Measurements from ENCODE around the gene MAPKAPK2. TPM values are rescaled to one million over a fixed set of nuclear protein-coding genes. Genes with fewer than 3 reads are reported as not detected.

MAPKAPK2 gene
- total RNA-seq, 1 experiment from 2014 or later, result 51.1 TPM

DNA sequence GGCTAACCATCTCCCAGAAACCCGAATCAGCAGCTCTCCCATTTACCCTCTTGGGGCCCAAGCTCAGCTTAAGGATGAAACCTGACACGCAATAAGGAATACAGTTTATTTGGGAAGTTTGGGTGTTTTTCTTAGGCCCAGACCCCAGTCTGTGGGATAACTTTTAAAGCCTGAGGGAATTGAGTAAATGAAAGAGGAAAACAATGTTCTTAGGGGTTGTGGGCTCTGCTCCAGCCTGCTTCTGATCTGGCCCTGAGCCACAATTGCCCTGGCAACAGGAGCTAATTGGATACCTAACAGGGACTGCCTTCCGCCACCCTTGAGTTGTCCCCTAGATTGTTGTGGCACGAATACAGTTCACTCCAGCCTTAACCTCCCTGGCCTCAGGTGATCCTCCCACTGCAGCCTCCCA, 29.2 kb upstream of the MAPKAPK2 start:
- H2AFZ ChIP-seq (ENCODE audit: low read depth, low read length, poor library complexity, severe bottlenecking), result no peak overlapping the region
- no TSS peak for BruUV-seq (replicated peaks)
- TF ChIP-seq ELF1 (IDR thresholded peaks at IDR 0.05; ENCODE audit: borderline replicate concordance, low read depth), result no peak
- TF ChIP-seq, protein P1, sequence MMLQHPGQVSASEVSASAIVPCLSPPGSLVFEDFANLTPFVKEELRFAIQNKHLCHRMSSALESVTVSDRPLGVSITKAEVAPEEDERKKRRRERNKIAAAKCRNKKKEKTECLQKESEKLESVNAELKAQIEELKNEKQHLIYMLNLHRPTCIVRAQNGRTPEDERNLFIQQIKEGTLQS (IDR thresholded peaks at IDR 0.05), result no peak
- no peak for TF ChIP-seq RAD21 (IDR thresholded peaks at IDR 0.05; ENCODE audit: low read depth)
- TF ChIP-seq ZFX (IDR thresholded peaks at IDR 0.05), result no peak
- no peak for TF ChIP-seq POLR2A (IDR thresholded peaks at IDR 0.05; ENCODE audit: borderline replicate concordance, extremely low read depth, insufficient read depth, insufficient read length)
- TF ChIP-seq, protein P2, sequence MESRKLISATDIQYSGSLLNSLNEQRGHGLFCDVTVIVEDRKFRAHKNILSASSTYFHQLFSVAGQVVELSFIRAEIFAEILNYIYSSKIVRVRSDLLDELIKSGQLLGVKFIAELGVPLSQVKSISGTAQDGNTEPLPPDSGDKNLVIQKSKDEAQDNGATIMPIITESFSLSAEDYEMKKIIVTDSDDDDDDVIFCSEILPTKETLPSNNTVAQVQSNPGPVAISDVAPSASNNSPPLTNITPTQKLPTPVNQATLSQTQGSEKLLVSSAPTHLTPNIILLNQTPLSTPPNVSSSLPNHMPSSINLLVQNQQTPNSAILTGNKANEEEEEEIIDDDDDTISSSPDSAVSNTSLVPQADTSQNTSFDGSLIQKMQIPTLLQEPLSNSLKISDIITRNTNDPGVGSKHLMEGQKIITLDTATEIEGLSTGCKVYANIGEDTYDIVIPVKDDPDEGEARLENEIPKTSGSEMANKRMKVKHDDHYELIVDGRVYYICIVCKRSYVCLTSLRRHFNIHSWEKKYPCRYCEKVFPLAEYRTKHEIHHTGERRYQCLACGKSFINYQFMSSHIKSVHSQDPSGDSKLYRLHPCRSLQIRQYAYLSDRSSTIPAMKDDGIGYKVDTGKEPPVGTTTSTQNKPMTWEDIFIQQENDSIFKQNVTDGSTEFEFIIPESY (IDR thresholded peaks at IDR 0.05; ENCODE audit: extremely low read depth, insufficient replicate concordance, low read length), result no peak
- DNase-seq (ENCODE audit: low read depth, low spot score) (no peak), ATAC-seq (no peak)
- no peak overlapping the region for H3K4me3 ChIP-seq (replicated peaks in 1 of 2; ENCODE audit: low read depth in 1 of 2, low read length in 2 of 2)
- no peaks in the 10 kb centered on the region for H3K27me3 ChIP-seq (ENCODE audit: insufficient read depth, low read length)
- intact Hi-C loops (cut with micrococcal nuclease), result no loop called here
- ChIA-PET CTCF (interaction anchor here (0.7 to 3.4 kb wide), 5 partner anchors 9 to 26 kb away, joined by 3 to 13 read pairs (median 4); partner anchors contain the start of gene DYRK3), RAD21 (ENCODE audit: low non-redundant PET in 1 of 2, low total read pairs in 2 of 2, uncharacterized antibody in 2 of 2, unreplicated experiment in 2 of 2) (no interaction called here), POLR2A (interaction anchor here (1.1 kb wide), 1 partner anchor 20 kb away, joined by 4 read pairs; the partner anchor contains the start of gene DYRK3)
- H3K9me2 ChIP-seq (ENCODE audit: insufficient read depth), result no peaks in the 10 kb centered on the region
- no peaks in the 10 kb centered on the region for H3K36me3 ChIP-seq (ENCODE audit: control insufficient read depth in 1 of 2, insufficient read depth in 2 of 2, low read length in 2 of 2)
- H3K27ac ChIP-seq (ENCODE audit: low read depth, low read length), result no peak overlapping the region
- H3K4me2 ChIP-seq (ENCODE audit: low read length), result no peak overlapping the region
- no peaks in the 10 kb centered on the region for H4K20me1 ChIP-seq (ENCODE audit: insufficient read depth)
- no peaks in the 10 kb centered on the region for H3K9me3 ChIP-seq (ENCODE audit: control insufficient read depth in 1 of 2, insufficient read depth in 1 of 2, low read depth in 1 of 2, low read length in 2 of 2)
- H3K4me1 ChIP-seq (ENCODE audit: control insufficient read depth in 1 of 2, insufficient read depth in 2 of 2, low read length in 2 of 2), result no peaks in the 10 kb centered on the region; a peak in 1 of 4 replicates
- H3K9ac ChIP-seq (ENCODE audit: low read length), result no peak overlapping the region
- H3K79me2 ChIP-seq (ENCODE audit: insufficient read depth, low read length), result no peaks in the 10 kb centered on the region

DNA sequence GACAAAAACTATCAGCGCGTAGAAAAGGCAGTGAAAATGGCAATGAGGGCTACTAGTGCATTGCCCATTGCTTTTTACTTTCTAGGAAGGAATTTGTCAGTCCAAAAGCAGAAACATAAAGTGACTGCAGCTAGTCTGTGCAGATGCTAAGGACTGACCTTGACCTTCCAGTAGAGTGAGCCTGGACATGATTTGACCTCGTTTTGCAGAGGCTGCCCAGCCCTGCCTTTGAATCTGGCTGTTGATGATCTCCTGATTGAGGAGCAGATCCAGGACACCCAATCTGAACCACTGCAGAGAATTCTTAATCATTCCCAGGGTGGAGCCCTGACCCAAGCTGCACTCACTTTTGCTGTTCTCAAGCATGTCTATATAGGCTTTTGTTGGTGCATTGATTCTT, 27.8 kb upstream of the MAPKAPK2 start:
- Histone ChIP-seq H2AFZ (ENCODE audit: low read depth, low read length, poor library complexity, severe bottlenecking) (no peak overlapping the region), H3K4me1 (ENCODE audit: control insufficient read depth in 1 of 2, insufficient read depth in 2 of 2, low read length in 2 of 2) (no peaks in the 10 kb centered on the region; a peak in 1 of 4 replicates), H4K20me1 (ENCODE audit: insufficient read depth) (no peaks in the 10 kb centered on the region), H3K9me3 (ENCODE audit: control insufficient read depth in 1 of 2, insufficient read depth in 1 of 2, low read depth in 1 of 2, low read length in 2 of 2) (no peaks in the 10 kb centered on the region), H3K9me2 (ENCODE audit: insufficient read depth) (no peaks in the 10 kb centered on the region), H3K4me2 (ENCODE audit: low read length) (no peak overlapping the region), H3K4me3 (replicated peaks in 1 of 2; ENCODE audit: low read depth in 1 of 2, low read length in 2 of 2) (no peak overlapping the region), H3K79me2 (ENCODE audit: insufficient read depth, low read length) (no peaks in the 10 kb centered on the region), H3K27me3 (ENCODE audit: insufficient read depth, low read length) (no peaks in the 10 kb centered on the region), H3K36me3 (ENCODE audit: control insufficient read depth in 1 of 2, insufficient read depth in 2 of 2, low read length in 2 of 2) (no peaks in the 10 kb centered on the region), H3K27ac (ENCODE audit: low read depth, low read length) (no peak overlapping the region), H3K9ac (ENCODE audit: low read length) (no peak overlapping the region)
- POLR2A ChIA-PET, result no interaction called here
- no peak for ATAC-seq
- no TSS peak for BruUV-seq (replicated peaks)
- CTCF ChIA-PET, result interaction anchor here (1.2 to 3.4 kb wide), 2 partner anchors 7 to 92 kb away, joined by 3 to 13 read pairs; no protein-coding TSS in a partner anchor
- intact Hi-C loops (cut with micrococcal nuclease), result no loop called here
- no peak for DNase-seq (ENCODE audit: low read depth, low spot score)
- RAD21 ChIA-PET (ENCODE audit: low non-redundant PET in 1 of 2, low total read pairs in 2 of 2, uncharacterized antibody in 2 of 2, unreplicated experiment in 2 of 2), result no interaction called here
- TF ChIP-seq YY1 (IDR thresholded peaks at IDR 0.05; ENCODE audit: extremely low read depth, insufficient replicate concordance, low read depth, low read length) (no peak), SIN3A (IDR thresholded peaks at IDR 0.05; ENCODE audit: low read depth) (no peak), CBX3 (IDR thresholded peaks at IDR 0.05; ENCODE audit: low read depth) (no peak), ZFX (IDR thresholded peaks at IDR 0.05) (no peak), POLR2A (IDR thresholded peaks at IDR 0.05; ENCODE audit: borderline replicate concordance, extremely low read depth, insufficient read depth, insufficient read length) (no peak), EGR1 (IDR thresholded peaks at IDR 0.05; ENCODE audit: low read depth) (no peak), JUND (IDR thresholded peaks at IDR 0.05) (no peak), ELF1 (IDR thresholded peaks at IDR 0.05; ENCODE audit: borderline replicate concordance, low read depth) (no peak), EZH2phosphoT487 (IDR thresholded peaks at IDR 0.05; ENCODE audit: borderline replicate concordance) (no peak), RAD21 (IDR thresholded peaks at IDR 0.05; ENCODE audit: low read depth) (no peak), TCF7L2 (IDR thresholded peaks at IDR 0.05; ENCODE audit: borderline replicate concordance, extremely low read depth, insufficient read depth, insufficient read length) (no peak), EZH2 (IDR thresholded peaks at IDR 0.05) (no peak), FOSL1 (IDR thresholded peaks at IDR 0.05; ENCODE audit: low read depth) (no peak)
- TF ChIP-seq, protein P3, sequence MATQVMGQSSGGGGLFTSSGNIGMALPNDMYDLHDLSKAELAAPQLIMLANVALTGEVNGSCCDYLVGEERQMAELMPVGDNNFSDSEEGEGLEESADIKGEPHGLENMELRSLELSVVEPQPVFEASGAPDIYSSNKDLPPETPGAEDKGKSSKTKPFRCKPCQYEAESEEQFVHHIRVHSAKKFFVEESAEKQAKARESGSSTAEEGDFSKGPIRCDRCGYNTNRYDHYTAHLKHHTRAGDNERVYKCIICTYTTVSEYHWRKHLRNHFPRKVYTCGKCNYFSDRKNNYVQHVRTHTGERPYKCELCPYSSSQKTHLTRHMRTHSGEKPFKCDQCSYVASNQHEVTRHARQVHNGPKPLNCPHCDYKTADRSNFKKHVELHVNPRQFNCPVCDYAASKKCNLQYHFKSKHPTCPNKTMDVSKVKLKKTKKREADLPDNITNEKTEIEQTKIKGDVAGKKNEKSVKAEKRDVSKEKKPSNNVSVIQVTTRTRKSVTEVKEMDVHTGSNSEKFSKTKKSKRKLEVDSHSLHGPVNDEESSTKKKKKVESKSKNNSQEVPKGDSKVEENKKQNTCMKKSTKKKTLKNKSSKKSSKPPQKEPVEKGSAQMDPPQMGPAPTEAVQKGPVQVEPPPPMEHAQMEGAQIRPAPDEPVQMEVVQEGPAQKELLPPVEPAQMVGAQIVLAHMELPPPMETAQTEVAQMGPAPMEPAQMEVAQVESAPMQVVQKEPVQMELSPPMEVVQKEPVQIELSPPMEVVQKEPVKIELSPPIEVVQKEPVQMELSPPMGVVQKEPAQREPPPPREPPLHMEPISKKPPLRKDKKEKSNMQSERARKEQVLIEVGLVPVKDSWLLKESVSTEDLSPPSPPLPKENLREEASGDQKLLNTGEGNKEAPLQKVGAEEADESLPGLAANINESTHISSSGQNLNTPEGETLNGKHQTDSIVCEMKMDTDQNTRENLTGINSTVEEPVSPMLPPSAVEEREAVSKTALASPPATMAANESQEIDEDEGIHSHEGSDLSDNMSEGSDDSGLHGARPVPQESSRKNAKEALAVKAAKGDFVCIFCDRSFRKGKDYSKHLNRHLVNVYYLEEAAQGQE (IDR thresholded peaks at IDR 0.05; ENCODE audit: low read depth), result no peak
